Neural cell (in vitro differentiated cells): ENCODE data around the gene PARVA. TPM values are rescaled to one million over a fixed set of nuclear protein-coding genes. Genes with fewer than 3 reads are reported as not detected.

Experiments
- H2AFZ ChIP-seq: fragments of 200-600, 300-800 bp; sonication (generic), shearing (Covaris generic); 2 replicates; pipeline ENCODE4 v1.6.0; 2014; ENCODE audit warnings: low read depth, mild to moderate bottlenecking, antibody characterized with exemption, low read length, moderate library complexity
- H3F3A ChIP-seq: fragments of 200-600 bp; shearing (Covaris generic); 2 replicates; pipeline ENCODE4 v1.6.1; 2016; ENCODE audit warnings: mild to moderate bottlenecking, moderate library complexity, mixed read lengths, antibody characterized with exemption, low read length; ENCODE audit not compliant: insufficient read depth, poor library complexity, severe bottlenecking
- H3K27ac ChIP-seq: fragments of 200-600, 300-800 bp; sonication (generic), shearing (Covaris generic); 2 replicates; pipeline ENCODE4 v1.5.1; 2014; ENCODE audit warnings: mild to moderate bottlenecking, low read length, moderate library complexity
- H3K27me3 ChIP-seq: fragments of 300-800, 200-600 bp; sonication (generic), shearing (Covaris generic); 2 replicates; pipeline ENCODE4 v1.6.0; 2014; ENCODE audit warnings: mild to moderate bottlenecking, low read depth, low read length, moderate library complexity; ENCODE audit not compliant: insufficient read depth
- H3K36me3 ChIP-seq: fragments of 300-800, 200-600 bp; sonication (generic), shearing (Covaris generic); 2 replicates; pipeline ENCODE4 v1.5.1; 2014; ENCODE audit warnings: mild to moderate bottlenecking, antibody characterized with exemption, low read length, moderate library complexity; ENCODE audit not compliant: insufficient read depth
- H3K4me2 ChIP-seq: fragments of 300-800, 200-600 bp; sonication (generic), shearing (Covaris generic); 2 replicates; pipeline ENCODE4 v1.6.0; 2014; ENCODE audit warnings: mild to moderate bottlenecking, low read length
- H3K4me3 ChIP-seq: fragments of 300-800, 200-600 bp; sonication (generic), shearing (Covaris generic); 2 replicates; pipeline ENCODE4 v1.5.1; 2014; ENCODE audit warnings: mild to moderate bottlenecking, low read length, moderate library complexity
- H3K79me2 ChIP-seq: fragments of 200-600 bp; shearing (Covaris generic); replicated peaks from 2 replicates; pipeline ENCODE4 v1.6.0; 2014; ENCODE audit warnings: mild to moderate bottlenecking, low read length, moderate library complexity; ENCODE audit not compliant: insufficient read depth
- H3K9ac ChIP-seq: fragments of 300-800, 200-600 bp; sonication (generic), shearing (Covaris generic); 2 replicates; pipeline ENCODE4 v1.6.1; 2016; ENCODE audit warnings: mild to moderate bottlenecking, low read length, mixed read lengths
- H3K9me2 ChIP-seq: fragments of 200-600 bp; shearing (Covaris generic); 2 replicates; pipeline ENCODE4 v1.6.1; 2016; ENCODE audit warnings: mild to moderate bottlenecking, low read length, mixed read lengths; ENCODE audit not compliant: insufficient read depth
- H3K9me3 ChIP-seq: fragments of 200-600, 300-800 bp; sonication (generic), shearing (Covaris generic); 2 replicates; pipeline ENCODE4 v1.6.1; 2016; ENCODE audit warnings: mild to moderate bottlenecking, mixed run types, low read length, moderate library complexity, mixed read lengths
- H4K20me1 ChIP-seq: fragments of 200-600 bp; shearing (Covaris generic); 2 replicates; pipeline ENCODE4 v1.6.1; 2016; ENCODE audit warnings: mild to moderate bottlenecking, mixed run types; ENCODE audit not compliant: insufficient read depth
- CTCF ChIP-seq: fragments of 450-650 bp; IDR thresholded peaks from 2 replicates; pipeline ENCODE4 v1.5.1; 2014; ENCODE audit warnings: antibody characterized with exemption, mild to moderate bottlenecking, moderate library complexity; ENCODE audit not compliant: poor library complexity, severe bottlenecking
- EP300 ChIP-seq: fragments of 450-650 bp; conservative IDR thresholded peaks from 2 replicates; pipeline ENCODE4 v1.6.1; 2014; ENCODE audit warnings: antibody characterized with exemption, mild to moderate bottlenecking, moderate library complexity; ENCODE audit not compliant: poor library complexity, severe bottlenecking
- EZH2 ChIP-seq: fragments of 200-600, 300-800 bp; shearing (Covaris generic), sonication (generic); IDR thresholded peaks from 2 replicates; pipeline ENCODE4 v1.6.1; 2014; ENCODE audit warnings: antibody characterized with exemption, low read length, borderline replicate concordance, mild to moderate bottlenecking; ENCODE audit not compliant: insufficient read depth, poor library complexity, severe bottlenecking
- MXI1 ChIP-seq: fragments of 450-650 bp; conservative IDR thresholded peaks from 2 replicates; pipeline ENCODE4 v1.6.1; 2014; ENCODE audit warnings: antibody characterized with exemption, mild to moderate bottlenecking; ENCODE audit not compliant: poor library complexity, severe bottlenecking
- POLR2AphosphoS5 ChIP-seq: IDR thresholded peaks from 2 replicates; pipeline ENCODE4 v1.6.1; 2012
- RAD21 ChIP-seq: fragments of 450-650 bp; conservative IDR thresholded peaks from 2 replicates; pipeline ENCODE4 v1.6.1; 2014; ENCODE audit warnings: antibody characterized with exemption, mild to moderate bottlenecking, moderate library complexity
- REST ChIP-seq: IDR thresholded peaks from 2 replicates; pipeline ENCODE4 v1.6.1; 2012; ENCODE audit warnings: borderline replicate concordance
- SMC3 ChIP-seq: fragments of 450-650 bp; conservative IDR thresholded peaks from 2 replicates; pipeline ENCODE4 v1.6.1; 2014; ENCODE audit warnings: antibody characterized with exemption, mild to moderate bottlenecking, moderate library complexity; ENCODE audit not compliant: poor library complexity
- TAF1 ChIP-seq: IDR thresholded peaks from 2 replicates; pipeline ENCODE4 v1.6.1; 2012; ENCODE audit warnings: low read depth
- polyA plus RNA-seq: library from polyadenylated mRNA; depleted of rRNA; stranded (reverse); fragments of >200 nt; gene quantifications from 2 replicates; pipeline ENCODE4 v1.2.3, GENCODE V29; 2014

Gene PARVA
- polyA plus RNA-seq, 1 donor from 2014 or later, result 0.94 TPM

- Histone ChIP-seq H3K79me2 (no peaks in the 10 kb centered on the region), H3K9me2 (no peaks in the 10 kb centered on the region), H3K9me3 (no peaks in the 10 kb centered on the region), H2AFZ (no peak overlapping the region), H3K9ac (no peak overlapping the region), H4K20me1 (no peaks in the 10 kb centered on the region), H3K36me3 (no peaks in the 10 kb centered on the region), H3F3A (no peaks in the 10 kb centered on the region), H3K27me3 (peaks cover 8% of the 10 kb centered on the region), H3K4me2 (no peak overlapping the region), H3K4me3 (no peak overlapping the region), H3K27ac (no peak overlapping the region)
- no peak for TF ChIP-seq EP300
- TF ChIP-seq SMC3, result no peak
- no peak for TF ChIP-seq MXI1
- TF ChIP-seq TAF1, result no peak
- TF ChIP-seq POLR2AphosphoS5, result no peak
- no peak for TF ChIP-seq EZH2
- TF ChIP-seq RAD21, result no peak
- no peak for TF ChIP-seq REST
- no peak for TF ChIP-seq CTCF
Measured at GRCh38 chr11:12382451-12382850, 5.1 kb downstream of the PARVA start.

GRCh38 chr11:12386309-12386708 is 8.9 kb downstream of the PARVA start:
- TF ChIP-seq RAD21, result no peak
- no peak for TF ChIP-seq TAF1
- Histone ChIP-seq H3K9me3 (no peaks in the 10 kb centered on the region), H3K27me3 (no peaks in the 10 kb centered on the region), H3K27ac (no peak overlapping the region), H3K9ac (no peak overlapping the region), H4K20me1 (no peaks in the 10 kb centered on the region), H3K79me2 (no peaks in the 10 kb centered on the region), H3K9me2 (no peaks in the 10 kb centered on the region), H2AFZ (no peak overlapping the region), H3K4me3 (no peak overlapping the region), H3F3A (no peaks in the 10 kb centered on the region), H3K4me2 (no peak overlapping the region), H3K36me3 (no peaks in the 10 kb centered on the region)

GRCh38 chr11:12386745-12387144 is 9.4 kb downstream of the PARVA start:
- H3K9ac ChIP-seq, result no peak overlapping the region
- no peaks in the 10 kb centered on the region for H3K79me2 ChIP-seq
- H3K36me3 ChIP-seq, result no peaks in the 10 kb centered on the region
- H3K4me3 ChIP-seq, result no peak overlapping the region
- no peaks in the 10 kb centered on the region for H3K9me2 ChIP-seq
- no peak overlapping the region for H3K4me2 ChIP-seq
- no peak overlapping the region for H3K27ac ChIP-seq
- no peaks in the 10 kb centered on the region for H4K20me1 ChIP-seq
- no peaks in the 10 kb centered on the region for H3F3A ChIP-seq
- no peaks in the 10 kb centered on the region for H3K27me3 ChIP-seq
- TF ChIP-seq EZH2 (no peak), REST (no peak), TAF1 (no peak), MXI1 (no peak), POLR2AphosphoS5 (no peak), CTCF (no peak), RAD21 (no peak), SMC3 (no peak), EP300 (no peak)
- no peak overlapping the region for H2AFZ ChIP-seq
- no peaks in the 10 kb centered on the region for H3K9me3 ChIP-seq
